ENCODE measurements around the gene TRUB2. TPM values are rescaled to one million over a fixed set of nuclear protein-coding genes. Genes with fewer than 3 reads are reported as not detected.

Gene TRUB2
- total and polyA plus RNA-seq, 2 of the 13 experiments (the other 11 are each of a cell fraction or from before 2014, with no cell fraction given), result 22.3 to 41.2 TPM

DNA sequence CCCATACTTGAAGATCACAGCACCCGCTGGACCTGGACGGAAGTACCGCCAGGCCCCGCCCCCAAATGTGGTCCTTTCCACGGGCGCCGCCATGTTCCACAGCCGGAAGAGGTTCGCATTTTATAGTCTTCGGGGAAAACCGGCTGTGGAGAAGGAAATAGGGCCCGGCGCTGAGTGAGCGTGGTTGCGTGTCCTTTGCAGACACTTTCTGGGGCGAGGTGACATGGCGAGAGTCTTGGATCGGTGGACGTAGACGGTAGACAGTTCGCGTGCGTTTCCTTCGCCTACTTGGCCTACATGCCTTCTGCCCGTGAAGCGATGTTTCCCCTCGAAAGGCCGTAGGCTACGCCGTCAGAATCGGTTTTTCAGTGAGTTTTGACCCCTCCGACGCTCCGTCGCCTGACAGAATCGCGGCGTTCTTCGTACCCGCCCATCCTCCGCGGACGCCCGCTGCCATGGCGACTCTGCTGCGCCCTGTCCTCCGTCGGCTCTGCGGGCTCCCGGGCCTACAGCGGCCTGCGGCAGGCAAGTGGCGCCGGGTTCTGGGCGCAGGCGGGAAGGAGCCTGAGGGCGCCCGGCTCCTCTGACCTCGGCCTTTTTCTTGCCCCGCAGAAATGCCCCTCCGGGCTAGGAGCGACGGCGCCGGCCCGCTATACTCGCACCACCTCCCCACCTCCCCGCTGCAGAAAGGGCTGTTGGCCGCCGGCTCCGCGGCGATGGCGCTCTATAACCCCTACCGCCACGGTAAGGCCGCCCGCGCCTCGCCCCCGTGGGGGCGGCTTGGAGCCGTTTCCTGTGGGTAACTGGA lies at the start of gene TRUB2, which contains the start of gene COQ4 (continued):
- TF ChIP-seq EHMT2 (IDR thresholded peaks at IDR 0.05; ENCODE audit: borderline replicate concordance, low read depth, low read length) (no peak), CCAR2 (optimal IDR thresholded peaks at IDR 0.05; ENCODE audit: low read depth, low read length) (peak; percentile 20), GZF1 (CRISPR knock-in tag; IDR thresholded peaks at IDR 0.05) (0 out of 2 replicates have a peak, but pooled peaks have one; percentile 25), SRF (IDR thresholded peaks at IDR 0.05; ENCODE audit: low read depth, low read length) (peak; percentile 72; the same call in 1 of the 2 replicates), MED8 (CRISPR knock-in tag; IDR thresholded peaks at IDR 0.05; ENCODE audit: insufficient replicate concordance) (no peak), RBFOX2 (IDR thresholded peaks at IDR 0.05; ENCODE audit: low read depth, low read length) (peak; percentile 86), SALL2 (CRISPR knock-in tag; IDR thresholded peaks at IDR 0.05) (peak; percentile 85)
- TF ChIP-seq, protein P1, sequence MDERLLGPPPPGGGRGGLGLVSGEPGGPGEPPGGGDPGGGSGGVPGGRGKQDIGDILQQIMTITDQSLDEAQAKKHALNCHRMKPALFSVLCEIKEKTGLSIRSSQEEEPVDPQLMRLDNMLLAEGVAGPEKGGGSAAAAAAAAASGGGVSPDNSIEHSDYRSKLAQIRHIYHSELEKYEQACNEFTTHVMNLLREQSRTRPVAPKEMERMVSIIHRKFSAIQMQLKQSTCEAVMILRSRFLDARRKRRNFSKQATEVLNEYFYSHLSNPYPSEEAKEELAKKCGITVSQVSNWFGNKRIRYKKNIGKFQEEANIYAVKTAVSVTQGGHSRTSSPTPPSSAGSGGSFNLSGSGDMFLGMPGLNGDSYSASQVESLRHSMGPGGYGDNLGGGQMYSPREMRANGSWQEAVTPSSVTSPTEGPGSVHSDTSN (CRISPR knock-in tag; IDR thresholded peaks at IDR 0.05), result no peak
- TF ChIP-seq, protein P2, sequence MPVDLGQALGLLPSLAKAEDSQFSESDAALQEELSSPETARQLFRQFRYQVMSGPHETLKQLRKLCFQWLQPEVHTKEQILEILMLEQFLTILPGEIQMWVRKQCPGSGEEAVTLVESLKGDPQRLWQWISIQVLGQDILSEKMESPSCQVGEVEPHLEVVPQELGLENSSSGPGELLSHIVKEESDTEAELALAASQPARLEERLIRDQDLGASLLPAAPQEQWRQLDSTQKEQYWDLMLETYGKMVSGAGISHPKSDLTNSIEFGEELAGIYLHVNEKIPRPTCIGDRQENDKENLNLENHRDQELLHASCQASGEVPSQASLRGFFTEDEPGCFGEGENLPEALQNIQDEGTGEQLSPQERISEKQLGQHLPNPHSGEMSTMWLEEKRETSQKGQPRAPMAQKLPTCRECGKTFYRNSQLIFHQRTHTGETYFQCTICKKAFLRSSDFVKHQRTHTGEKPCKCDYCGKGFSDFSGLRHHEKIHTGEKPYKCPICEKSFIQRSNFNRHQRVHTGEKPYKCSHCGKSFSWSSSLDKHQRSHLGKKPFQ (CRISPR knock-in tag; IDR thresholded peaks at IDR 0.05; ENCODE audit: insufficient replicate concordance), result peak; percentile 84
- TF ChIP-seq, protein P3, sequence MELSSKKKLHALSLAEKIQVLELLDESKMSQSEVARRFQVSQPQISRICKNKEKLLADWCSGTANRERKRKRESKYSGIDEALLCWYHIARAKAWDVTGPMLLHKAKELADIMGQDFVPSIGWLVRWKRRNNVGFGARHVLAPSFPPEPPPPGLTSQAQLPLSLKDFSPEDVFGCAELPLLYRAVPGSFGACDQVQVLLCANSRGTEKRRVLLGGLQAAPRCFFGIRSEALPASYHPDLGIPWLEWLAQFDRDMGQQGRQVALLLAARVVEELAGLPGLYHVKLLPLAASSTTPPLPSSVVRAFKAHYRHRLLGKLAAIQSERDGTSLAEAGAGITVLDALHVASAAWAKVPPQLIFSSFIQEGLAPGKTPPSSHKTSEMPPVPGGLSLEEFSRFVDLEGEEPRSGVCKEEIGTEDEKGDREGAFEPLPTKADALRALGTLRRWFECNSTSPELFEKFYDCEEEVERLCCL (CRISPR knock-in tag; IDR thresholded peaks at IDR 0.05; ENCODE audit: borderline replicate concordance), result 0 out of 2 replicates have a peak, but pooled peaks have one; percentile 40
- TF ChIP-seq, protein P4, sequence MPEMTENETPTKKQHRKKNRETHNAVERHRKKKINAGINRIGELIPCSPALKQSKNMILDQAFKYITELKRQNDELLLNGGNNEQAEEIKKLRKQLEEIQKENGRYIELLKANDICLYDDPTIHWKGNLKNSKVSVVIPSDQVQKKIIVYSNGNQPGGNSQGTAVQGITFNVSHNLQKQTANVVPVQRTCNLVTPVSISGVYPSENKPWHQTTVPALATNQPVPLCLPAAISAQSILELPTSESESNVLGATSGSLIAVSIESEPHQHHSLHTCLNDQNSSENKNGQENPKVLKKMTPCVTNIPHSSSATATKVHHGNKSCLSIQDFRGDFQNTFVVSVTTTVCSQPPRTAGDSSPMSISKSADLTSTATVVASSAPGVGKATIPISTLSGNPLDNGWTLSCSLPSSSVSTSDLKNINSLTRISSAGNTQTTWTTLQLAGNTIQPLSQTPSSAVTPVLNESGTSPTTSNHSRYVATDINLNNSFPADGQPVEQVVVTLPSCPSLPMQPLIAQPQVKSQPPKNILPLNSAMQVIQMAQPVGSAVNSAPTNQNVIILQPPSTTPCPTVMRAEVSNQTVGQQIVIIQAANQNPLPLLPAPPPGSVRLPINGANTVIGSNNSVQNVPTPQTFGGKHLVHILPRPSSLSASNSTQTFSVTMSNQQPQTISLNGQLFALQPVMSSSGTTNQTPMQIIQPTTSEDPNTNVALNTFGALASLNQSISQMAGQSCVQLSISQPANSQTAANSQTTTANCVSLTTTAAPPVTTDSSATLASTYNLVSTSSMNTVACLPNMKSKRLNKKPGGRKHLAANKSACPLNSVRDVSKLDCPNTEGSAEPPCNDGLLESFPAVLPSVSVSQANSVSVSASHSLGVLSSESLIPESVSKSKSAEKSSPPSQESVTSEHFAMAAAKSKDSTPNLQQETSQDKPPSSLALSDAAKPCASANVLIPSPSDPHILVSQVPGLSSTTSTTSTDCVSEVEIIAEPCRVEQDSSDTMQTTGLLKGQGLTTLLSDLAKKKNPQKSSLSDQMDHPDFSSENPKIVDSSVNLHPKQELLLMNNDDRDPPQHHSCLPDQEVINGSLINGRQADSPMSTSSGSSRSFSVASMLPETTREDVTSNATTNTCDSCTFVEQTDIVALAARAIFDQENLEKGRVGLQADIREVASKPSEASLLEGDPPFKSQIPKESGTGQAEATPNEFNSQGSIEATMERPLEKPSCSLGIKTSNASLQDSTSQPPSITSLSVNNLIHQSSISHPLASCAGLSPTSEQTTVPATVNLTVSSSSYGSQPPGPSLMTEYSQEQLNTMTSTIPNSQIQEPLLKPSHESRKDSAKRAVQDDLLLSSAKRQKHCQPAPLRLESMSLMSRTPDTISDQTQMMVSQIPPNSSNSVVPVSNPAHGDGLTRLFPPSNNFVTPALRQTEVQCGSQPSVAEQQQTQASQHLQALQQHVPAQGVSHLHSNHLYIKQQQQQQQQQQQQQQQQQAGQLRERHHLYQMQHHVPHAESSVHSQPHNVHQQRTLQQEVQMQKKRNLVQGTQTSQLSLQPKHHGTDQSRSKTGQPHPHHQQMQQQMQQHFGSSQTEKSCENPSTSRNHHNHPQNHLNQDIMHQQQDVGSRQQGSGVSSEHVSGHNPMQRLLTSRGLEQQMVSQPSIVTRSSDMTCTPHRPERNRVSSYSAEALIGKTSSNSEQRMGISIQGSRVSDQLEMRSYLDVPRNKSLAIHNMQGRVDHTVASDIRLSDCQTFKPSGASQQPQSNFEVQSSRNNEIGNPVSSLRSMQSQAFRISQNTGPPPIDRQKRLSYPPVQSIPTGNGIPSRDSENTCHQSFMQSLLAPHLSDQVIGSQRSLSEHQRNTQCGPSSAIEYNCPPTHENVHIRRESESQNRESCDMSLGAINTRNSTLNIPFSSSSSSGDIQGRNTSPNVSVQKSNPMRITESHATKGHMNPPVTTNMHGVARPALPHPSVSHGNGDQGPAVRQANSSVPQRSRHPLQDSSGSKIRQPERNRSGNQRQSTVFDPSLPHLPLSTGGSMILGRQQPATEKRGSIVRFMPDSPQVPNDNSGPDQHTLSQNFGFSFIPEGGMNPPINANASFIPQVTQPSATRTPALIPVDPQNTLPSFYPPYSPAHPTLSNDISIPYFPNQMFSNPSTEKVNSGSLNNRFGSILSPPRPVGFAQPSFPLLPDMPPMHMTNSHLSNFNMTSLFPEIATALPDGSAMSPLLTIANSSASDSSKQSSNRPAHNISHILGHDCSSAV (CRISPR knock-in tag; IDR thresholded peaks at IDR 0.05; ENCODE audit: borderline replicate concordance), result no peak
- TF ChIP-seq, protein P5, sequence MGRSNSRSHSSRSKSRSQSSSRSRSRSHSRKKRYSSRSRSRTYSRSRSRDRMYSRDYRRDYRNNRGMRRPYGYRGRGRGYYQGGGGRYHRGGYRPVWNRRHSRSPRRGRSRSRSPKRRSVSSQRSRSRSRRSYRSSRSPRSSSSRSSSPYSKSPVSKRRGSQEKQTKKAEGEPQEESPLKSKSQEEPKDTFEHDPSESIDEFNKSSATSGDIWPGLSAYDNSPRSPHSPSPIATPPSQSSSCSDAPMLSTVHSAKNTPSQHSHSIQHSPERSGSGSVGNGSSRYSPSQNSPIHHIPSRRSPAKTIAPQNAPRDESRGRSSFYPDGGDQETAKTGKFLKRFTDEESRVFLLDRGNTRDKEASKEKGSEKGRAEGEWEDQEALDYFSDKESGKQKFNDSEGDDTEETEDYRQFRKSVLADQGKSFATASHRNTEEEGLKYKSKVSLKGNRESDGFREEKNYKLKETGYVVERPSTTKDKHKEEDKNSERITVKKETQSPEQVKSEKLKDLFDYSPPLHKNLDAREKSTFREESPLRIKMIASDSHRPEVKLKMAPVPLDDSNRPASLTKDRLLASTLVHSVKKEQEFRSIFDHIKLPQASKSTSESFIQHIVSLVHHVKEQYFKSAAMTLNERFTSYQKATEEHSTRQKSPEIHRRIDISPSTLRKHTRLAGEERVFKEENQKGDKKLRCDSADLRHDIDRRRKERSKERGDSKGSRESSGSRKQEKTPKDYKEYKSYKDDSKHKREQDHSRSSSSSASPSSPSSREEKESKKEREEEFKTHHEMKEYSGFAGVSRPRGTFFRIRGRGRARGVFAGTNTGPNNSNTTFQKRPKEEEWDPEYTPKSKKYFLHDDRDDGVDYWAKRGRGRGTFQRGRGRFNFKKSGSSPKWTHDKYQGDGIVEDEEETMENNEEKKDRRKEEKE (IDR thresholded peaks at IDR 0.05), result no peak
